ENCODE measurements around the gene IER3. TPM values are rescaled to one million over a fixed set of nuclear protein-coding genes. Genes with fewer than 3 reads are reported as not detected.

Gene IER3
- total and polyA plus RNA-seq, 2 of the 13 experiments (the other 11 are each of a cell fraction or from before 2014, with no cell fraction given) = 51.1 to 131 TPM

DNA sequence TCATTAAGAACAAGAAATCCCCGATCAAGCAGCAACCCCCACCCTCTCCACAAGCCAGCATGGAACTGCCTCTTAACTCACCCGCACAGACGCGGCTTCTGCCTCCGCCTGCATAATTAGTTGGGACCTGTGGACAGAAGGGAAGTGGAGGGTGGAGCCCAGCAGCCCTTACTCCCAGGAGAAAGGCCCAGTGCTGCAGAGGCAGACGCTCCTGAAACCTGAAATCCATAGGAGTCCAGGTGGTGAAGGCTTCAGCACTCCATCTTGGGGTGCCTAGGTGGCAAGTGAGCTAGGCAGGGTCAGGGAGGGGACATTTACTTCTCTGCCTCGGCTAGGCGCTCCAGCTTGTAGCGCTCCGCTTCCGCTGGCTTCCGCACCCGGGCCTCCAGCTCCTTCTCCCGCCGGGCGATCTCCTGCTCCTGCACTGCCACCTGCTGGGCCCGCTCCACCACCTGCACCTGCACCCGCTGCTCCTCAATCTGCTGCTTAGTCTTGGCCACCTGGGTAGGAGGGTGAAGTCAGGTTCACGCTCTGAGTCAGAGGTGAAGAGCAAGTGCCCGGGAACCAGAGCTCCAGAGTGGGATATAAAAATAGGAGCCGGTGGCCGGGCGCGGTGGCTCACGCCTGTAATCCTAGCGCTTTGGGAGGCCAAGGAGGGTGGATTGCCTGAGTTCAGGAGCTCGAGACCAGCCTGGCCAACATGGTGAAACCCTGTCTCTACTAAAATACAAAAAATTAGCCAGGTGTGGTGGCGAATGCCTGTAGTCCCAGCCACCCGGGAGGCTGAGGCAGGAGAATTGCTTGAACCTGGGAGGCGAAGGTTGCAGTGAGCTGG lies 13.5 kb downstream of the IER3 start (continued):
- peak; percentile 73 for TF ChIP-seq SALL1 (CRISPR knock-in tag; IDR thresholded peaks at IDR 0.05)
- no peak for TF ChIP-seq ZNF598 (CRISPR knock-in tag; IDR thresholded peaks at IDR 0.05; ENCODE audit: borderline replicate concordance)
- TF ChIP-seq ZNF577 (CRISPR knock-in tag; IDR thresholded peaks at IDR 0.05; ENCODE audit: borderline replicate concordance, low read depth) = no peak
- TF ChIP-seq ZNF350 (CRISPR knock-in tag; IDR thresholded peaks at IDR 0.05; ENCODE audit: borderline replicate concordance, low read depth) = peak; percentile 36; the same call in 1 of the 2 replicates
- no peak for TF ChIP-seq CEBPG (CRISPR knock-in tag; IDR thresholded peaks at IDR 0.05)
- no peak for TF ChIP-seq ZNF263 (CRISPR knock-in tag; IDR thresholded peaks at IDR 0.05)
- TF ChIP-seq ZNF768 (CRISPR knock-in tag; IDR thresholded peaks at IDR 0.05) = peak; percentile 48; the same call in 1 of the 2 replicates
- TF ChIP-seq TOE1 (CRISPR knock-in tag; IDR thresholded peaks at IDR 0.05) = no peak
- peak; percentile 36; the same call in 1 of the 2 replicates for TF ChIP-seq HDAC2 (CRISPR knock-in tag; IDR thresholded peaks at IDR 0.05)
- no peak for TF ChIP-seq JDP2 (CRISPR knock-in tag; IDR thresholded peaks at IDR 0.05; ENCODE audit: borderline replicate concordance)
- TF ChIP-seq ADNP (CRISPR knock-in tag; IDR thresholded peaks at IDR 0.05) = no peak
- TF ChIP-seq, protein P1, sequence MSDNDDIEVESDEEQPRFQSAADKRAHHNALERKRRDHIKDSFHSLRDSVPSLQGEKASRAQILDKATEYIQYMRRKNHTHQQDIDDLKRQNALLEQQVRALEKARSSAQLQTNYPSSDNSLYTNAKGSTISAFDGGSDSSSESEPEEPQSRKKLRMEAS (IDR thresholded peaks at IDR 0.05) = peak; percentile 61; the same call in 1 of the 2 replicates
- no peak for TF ChIP-seq SP140L (CRISPR knock-in tag; IDR thresholded peaks at IDR 0.05; ENCODE audit: borderline replicate concordance)
- no peak for TF ChIP-seq ZSCAN21 (CRISPR knock-in tag; IDR thresholded peaks at IDR 0.05; ENCODE audit: borderline replicate concordance)
- TF ChIP-seq, protein P2, sequence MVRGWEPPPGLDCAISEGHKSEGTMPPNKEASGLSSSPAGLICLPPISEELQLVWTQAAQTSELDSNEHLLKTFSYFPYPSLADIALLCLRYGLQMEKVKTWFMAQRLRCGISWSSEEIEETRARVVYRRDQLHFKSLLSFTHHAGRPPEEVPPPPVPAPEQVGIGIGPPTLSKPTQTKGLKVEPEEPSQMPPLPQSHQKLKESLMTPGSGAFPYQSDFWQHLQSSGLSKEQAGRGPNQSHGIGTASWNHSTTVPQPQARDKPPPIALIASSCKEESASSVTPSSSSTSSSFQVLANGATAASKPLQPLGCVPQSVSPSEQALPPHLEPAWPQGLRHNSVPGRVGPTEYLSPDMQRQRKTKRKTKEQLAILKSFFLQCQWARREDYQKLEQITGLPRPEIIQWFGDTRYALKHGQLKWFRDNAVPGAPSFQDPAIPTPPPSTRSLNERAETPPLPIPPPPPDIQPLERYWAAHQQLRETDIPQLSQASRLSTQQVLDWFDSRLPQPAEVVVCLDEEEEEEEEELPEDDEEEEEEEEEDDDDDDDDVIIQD (CRISPR knock-in tag; IDR thresholded peaks at IDR 0.05; ENCODE audit: low read depth) = no peak
- TF ChIP-seq ZNF788 (CRISPR knock-in tag; IDR thresholded peaks at IDR 0.05; ENCODE audit: borderline replicate concordance) = peak; percentile 35; the same call in 1 of the 2 replicates
- TF ChIP-seq, protein P3, sequence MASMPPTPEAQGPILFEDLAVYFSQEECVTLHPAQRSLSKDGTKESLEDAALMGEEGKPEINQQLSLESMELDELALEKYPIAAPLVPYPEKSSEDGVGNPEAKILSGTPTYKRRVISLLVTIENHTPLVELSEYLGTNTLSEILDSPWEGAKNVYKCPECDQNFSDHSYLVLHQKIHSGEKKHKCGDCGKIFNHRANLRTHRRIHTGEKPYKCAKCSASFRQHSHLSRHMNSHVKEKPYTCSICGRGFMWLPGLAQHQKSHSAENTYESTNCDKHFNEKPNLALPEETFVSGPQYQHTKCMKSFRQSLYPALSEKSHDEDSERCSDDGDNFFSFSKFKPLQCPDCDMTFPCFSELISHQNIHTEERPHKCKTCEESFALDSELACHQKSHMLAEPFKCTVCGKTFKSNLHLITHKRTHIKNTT (CRISPR knock-in tag; IDR thresholded peaks at IDR 0.05) = no peak
- TF ChIP-seq SIX1 (CRISPR knock-in tag; IDR thresholded peaks at IDR 0.05; ENCODE audit: borderline replicate concordance) = no peak
- peak; percentile 51; the same call in 1 of the 2 replicates for TF ChIP-seq SPEN (CRISPR knock-in tag; IDR thresholded peaks at IDR 0.05; ENCODE audit: low read depth)
- no peak for TF ChIP-seq FOXJ3 (CRISPR knock-in tag; IDR thresholded peaks at IDR 0.05; ENCODE audit: borderline replicate concordance)
- peak; percentile 44; the same call in 1 of the 2 replicates for TF ChIP-seq RARA (CRISPR knock-in tag; IDR thresholded peaks at IDR 0.05)
- TF ChIP-seq CREB1 (IDR thresholded peaks at IDR 0.05) = no peak
- TF ChIP-seq CREB1 (CRISPR knock-in tag; IDR thresholded peaks at IDR 0.05) = no peak
- peak; percentile 70; the same call in 1 of the 2 replicates for TF ChIP-seq BORCS8-MEF2B (CRISPR knock-in tag; IDR thresholded peaks at IDR 0.05)
- TF ChIP-seq ZNF160 (CRISPR knock-in tag; IDR thresholded peaks at IDR 0.05) = no peak
- no peak for TF ChIP-seq ZNF138 (CRISPR knock-in tag; IDR thresholded peaks at IDR 0.05; ENCODE audit: low read depth)
- no peak for TF ChIP-seq ZNF33A (CRISPR knock-in tag; IDR thresholded peaks at IDR 0.05; ENCODE audit: borderline replicate concordance)
- peak; percentile 50; the same call in 1 of the 2 replicates for TF ChIP-seq MTA1 (CRISPR knock-in tag; IDR thresholded peaks at IDR 0.05; ENCODE audit: borderline replicate concordance)
